Measurements from ENCODE around the gene MSMP.

DNA sequence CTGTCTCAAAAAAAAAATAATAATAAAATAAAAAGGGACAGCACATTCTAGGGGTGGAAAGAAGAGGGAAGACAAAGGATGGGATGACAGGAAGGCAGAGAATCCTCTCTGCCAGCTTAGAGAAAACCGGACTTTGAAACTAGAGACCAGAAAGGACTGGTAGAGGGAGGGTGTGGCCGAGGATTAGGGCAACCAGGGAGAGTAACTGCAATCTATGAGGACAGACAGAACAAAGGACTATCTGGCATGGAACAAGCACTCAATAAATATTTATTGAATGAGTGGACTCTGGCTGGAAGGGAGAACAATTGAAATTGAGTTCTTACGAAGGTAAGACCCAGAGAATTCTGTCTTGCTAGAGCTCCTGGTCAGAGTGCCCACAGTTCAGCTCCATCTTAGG is 7.5 kb downstream of the MSMP start:
- no peak for TF ChIP-seq POLR2A (IDR thresholded peaks at IDR 0.05)
- TF ChIP-seq, protein P1, sequence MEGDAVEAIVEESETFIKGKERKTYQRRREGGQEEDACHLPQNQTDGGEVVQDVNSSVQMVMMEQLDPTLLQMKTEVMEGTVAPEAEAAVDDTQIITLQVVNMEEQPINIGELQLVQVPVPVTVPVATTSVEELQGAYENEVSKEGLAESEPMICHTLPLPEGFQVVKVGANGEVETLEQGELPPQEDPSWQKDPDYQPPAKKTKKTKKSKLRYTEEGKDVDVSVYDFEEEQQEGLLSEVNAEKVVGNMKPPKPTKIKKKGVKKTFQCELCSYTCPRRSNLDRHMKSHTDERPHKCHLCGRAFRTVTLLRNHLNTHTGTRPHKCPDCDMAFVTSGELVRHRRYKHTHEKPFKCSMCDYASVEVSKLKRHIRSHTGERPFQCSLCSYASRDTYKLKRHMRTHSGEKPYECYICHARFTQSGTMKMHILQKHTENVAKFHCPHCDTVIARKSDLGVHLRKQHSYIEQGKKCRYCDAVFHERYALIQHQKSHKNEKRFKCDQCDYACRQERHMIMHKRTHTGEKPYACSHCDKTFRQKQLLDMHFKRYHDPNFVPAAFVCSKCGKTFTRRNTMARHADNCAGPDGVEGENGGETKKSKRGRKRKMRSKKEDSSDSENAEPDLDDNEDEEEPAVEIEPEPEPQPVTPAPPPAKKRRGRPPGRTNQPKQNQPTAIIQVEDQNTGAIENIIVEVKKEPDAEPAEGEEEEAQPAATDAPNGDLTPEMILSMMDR (IDR thresholded peaks at IDR 0.05) = no peak
